ENCODE data around the gene ZNF652. TPM values are rescaled to one million over a fixed set of nuclear protein-coding genes. Genes with fewer than 3 reads are reported as not detected.
A peak's percentile ranks its signal among the peaks of the same experiment; 100 is the strongest.

The ZNF652 gene
- total RNA-seq, 1 donor from 2014 or later, result 26.8 TPM

DNA sequence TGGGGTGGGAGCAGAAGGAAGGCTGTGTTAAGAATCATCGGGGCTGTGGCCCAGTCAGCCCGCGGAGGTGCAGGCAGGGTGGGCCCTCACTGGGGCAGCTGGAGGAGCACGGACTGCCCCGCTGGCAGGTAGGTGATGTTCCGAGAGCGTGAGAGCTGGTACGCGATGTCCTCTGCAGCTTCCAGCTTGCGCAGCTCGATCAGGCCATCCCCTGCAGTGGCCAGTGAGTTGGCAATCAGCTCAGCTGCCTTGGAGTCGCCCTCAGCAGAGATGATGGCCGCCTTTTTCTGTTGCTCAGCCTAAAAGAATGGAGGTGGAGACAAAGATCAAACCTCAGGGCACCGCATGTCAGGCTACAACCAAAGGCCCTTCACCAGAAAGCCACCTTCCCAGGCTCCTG, 42.9 kb upstream of the ZNF652 start:
- no peaks in the 10 kb centered on the region for H3K79me2 ChIP-seq (ENCODE audit: insufficient read depth, low read length)
- H3K27ac ChIP-seq (ENCODE audit: low read depth, low read length), result no peak overlapping the region
- no peaks in the 10 kb centered on the region for H3K4me1 ChIP-seq (ENCODE audit: insufficient read depth, low read length)
- no peaks in the 10 kb centered on the region for H3K9me3 Mint-ChIP-seq (ENCODE audit: unreplicated experiment)
- H3K27me3 ChIP-seq (ENCODE audit: insufficient read depth, low read length), result no peaks in the 10 kb centered on the region
- H3K9ac ChIP-seq (ENCODE audit: low read length), result no peak overlapping the region
- FAIRE-seq (no peak), DNase-seq (ENCODE audit: low read depth) (no peak)
- peaks cover 25% of the 10 kb centered on the region for H3K36me3 Mint-ChIP-seq (ENCODE audit: low read depth, unreplicated experiment)
- H3K27me3 Mint-ChIP-seq (ENCODE audit: low read depth, unreplicated experiment), result no peaks in the 10 kb centered on the region
- H3K4me3 ChIP-seq (ENCODE audit: insufficient read depth, low read depth, low read length), result no peak overlapping the region
- TF ChIP-seq, protein P1, sequence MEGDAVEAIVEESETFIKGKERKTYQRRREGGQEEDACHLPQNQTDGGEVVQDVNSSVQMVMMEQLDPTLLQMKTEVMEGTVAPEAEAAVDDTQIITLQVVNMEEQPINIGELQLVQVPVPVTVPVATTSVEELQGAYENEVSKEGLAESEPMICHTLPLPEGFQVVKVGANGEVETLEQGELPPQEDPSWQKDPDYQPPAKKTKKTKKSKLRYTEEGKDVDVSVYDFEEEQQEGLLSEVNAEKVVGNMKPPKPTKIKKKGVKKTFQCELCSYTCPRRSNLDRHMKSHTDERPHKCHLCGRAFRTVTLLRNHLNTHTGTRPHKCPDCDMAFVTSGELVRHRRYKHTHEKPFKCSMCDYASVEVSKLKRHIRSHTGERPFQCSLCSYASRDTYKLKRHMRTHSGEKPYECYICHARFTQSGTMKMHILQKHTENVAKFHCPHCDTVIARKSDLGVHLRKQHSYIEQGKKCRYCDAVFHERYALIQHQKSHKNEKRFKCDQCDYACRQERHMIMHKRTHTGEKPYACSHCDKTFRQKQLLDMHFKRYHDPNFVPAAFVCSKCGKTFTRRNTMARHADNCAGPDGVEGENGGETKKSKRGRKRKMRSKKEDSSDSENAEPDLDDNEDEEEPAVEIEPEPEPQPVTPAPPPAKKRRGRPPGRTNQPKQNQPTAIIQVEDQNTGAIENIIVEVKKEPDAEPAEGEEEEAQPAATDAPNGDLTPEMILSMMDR (IDR thresholded peaks at IDR 0.05; ENCODE audit: insufficient read depth, low read depth, low read length), result no peak
- TF ChIP-seq EZH2 (IDR thresholded peaks at IDR 0.05; ENCODE audit: insufficient read depth, low read length), result no peak
- peaks cover 4% of the 10 kb centered on the region for H3K4me1 Mint-ChIP-seq (ENCODE audit: low read depth, unreplicated experiment)
- no peak overlapping the region for H3K4me2 ChIP-seq (ENCODE audit: low read length)
- H3K36me3 ChIP-seq (ENCODE audit: insufficient read depth, low read length), result peaks cover 39% of the 10 kb centered on the region
- H4K20me1 ChIP-seq (ENCODE audit: insufficient read depth, low read length), result peaks cover 13% of the 10 kb centered on the region
- H3K4me3 Mint-ChIP-seq (ENCODE audit: unreplicated experiment), result no peak overlapping the region
- no peak overlapping the region for H3K27ac Mint-ChIP-seq (ENCODE audit: unreplicated experiment)
- no peaks in the 10 kb centered on the region for H3K9me3 ChIP-seq (ENCODE audit: insufficient read depth, low read depth, low read length)
- no peak overlapping the region for H2AFZ ChIP-seq (ENCODE audit: low read depth, low read length)

DNA sequence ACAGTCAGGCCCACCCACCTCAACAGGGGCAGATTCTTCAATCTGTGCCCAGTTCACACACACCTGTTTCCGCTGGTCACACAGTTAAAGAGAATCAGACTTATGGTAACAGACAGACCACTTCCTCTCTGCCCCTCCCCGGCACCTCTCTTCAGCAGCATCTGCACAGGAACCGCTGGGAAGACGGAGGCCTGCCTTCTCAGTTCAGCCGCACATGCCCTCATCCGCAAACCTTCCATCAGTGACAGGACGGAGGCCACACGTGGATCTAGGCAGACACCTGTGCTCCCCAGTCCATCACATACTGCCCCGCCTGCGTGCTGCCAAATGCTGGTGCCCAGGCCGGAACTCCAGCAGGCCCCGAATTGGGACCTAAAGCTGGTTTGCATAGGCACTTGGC, 42.3 kb upstream of the ZNF652 start:
- Histone ChIP-seq H3K79me2 (ENCODE audit: insufficient read depth, low read length) (no peaks in the 10 kb centered on the region), H3K4me2 (ENCODE audit: low read length) (no peak overlapping the region), H3K9ac (ENCODE audit: low read length) (no peak overlapping the region), H3K36me3 (ENCODE audit: insufficient read depth, low read length) (peaks cover 36% of the 10 kb centered on the region), H2AFZ (ENCODE audit: low read depth, low read length) (no peak overlapping the region), H3K4me3 (ENCODE audit: insufficient read depth, low read depth, low read length) (no peak overlapping the region), H3K9me3 (ENCODE audit: insufficient read depth, low read depth, low read length) (no peaks in the 10 kb centered on the region), H3K27me3 (ENCODE audit: insufficient read depth, low read length) (no peaks in the 10 kb centered on the region), H4K20me1 (ENCODE audit: insufficient read depth, low read length) (peaks cover 13% of the 10 kb centered on the region), H3K27ac (ENCODE audit: low read depth, low read length) (no peak overlapping the region), H3K4me1 (ENCODE audit: insufficient read depth, low read length) (no peaks in the 10 kb centered on the region)
- peak overlapping the region; percentile 18 for H3K27ac Mint-ChIP-seq (ENCODE audit: unreplicated experiment)
- peaks cover 5% of the 10 kb centered on the region for H3K4me1 Mint-ChIP-seq (ENCODE audit: low read depth, unreplicated experiment)
- H3K27me3 Mint-ChIP-seq (ENCODE audit: low read depth, unreplicated experiment), result no peaks in the 10 kb centered on the region
- H3K9me3 Mint-ChIP-seq (ENCODE audit: unreplicated experiment), result no peaks in the 10 kb centered on the region
- no peak for TF ChIP-seq EZH2 (IDR thresholded peaks at IDR 0.05; ENCODE audit: insufficient read depth, low read length)
- TF ChIP-seq, protein P1 (IDR thresholded peaks at IDR 0.05; ENCODE audit: insufficient read depth, low read depth, low read length), result no peak
- no peak for FAIRE-seq
- H3K4me3 Mint-ChIP-seq (ENCODE audit: unreplicated experiment), result no peak overlapping the region
- no peak for DNase-seq (ENCODE audit: low read depth)
- H3K36me3 Mint-ChIP-seq (ENCODE audit: low read depth, unreplicated experiment), result peaks cover 25% of the 10 kb centered on the region

DNA sequence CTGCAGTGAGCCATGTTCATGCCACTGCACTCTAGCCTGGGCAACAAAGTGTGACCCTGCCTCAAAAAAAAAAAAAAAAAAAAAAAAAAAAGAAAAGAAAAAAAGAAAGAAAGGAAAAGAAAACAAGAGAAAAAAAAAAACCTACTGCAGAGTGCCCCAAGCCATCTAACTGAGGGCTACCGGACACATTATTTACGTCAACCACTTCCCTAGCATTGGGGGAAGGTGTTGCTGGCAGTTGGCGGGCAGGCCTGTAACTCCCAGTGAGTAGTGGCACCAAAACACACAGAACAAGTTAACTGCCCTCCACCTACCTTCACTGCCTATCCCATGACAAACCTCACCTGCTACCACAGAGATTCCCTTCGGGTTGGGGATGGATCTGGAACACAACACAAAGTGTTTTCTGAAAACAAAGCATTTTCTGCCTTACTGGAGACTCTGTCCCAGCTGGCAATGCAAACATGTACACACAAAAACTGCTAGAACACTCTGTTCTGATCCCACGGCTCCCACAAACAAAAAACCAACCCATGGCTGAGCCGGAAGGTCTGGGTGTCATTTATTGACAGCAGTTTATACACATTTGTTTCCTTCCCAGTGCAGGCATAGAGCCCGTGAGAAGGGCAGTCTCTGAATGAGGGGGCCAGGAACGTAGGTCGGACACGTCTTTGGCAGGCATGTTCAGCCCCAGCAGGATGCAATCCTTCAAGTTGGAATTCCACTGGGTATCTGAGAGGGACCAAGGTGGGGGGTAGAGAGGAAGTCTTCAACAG, 41.7 kb upstream of the ZNF652 start:
- Histone ChIP-seq H3K4me3 (ENCODE audit: insufficient read depth, low read depth, low read length) (no peak overlapping the region), H3K36me3 (ENCODE audit: insufficient read depth, low read length) (peaks cover 35% of the 10 kb centered on the region)
- no peak for TF ChIP-seq EZH2 (IDR thresholded peaks at IDR 0.05; ENCODE audit: insufficient read depth, low read length)
- TF ChIP-seq, protein P1 (IDR thresholded peaks at IDR 0.05; ENCODE audit: insufficient read depth, low read depth, low read length), result no peak

More for the DNA sequence above, 41.7 kb upstream of the ZNF652 start:
- no peaks in the 10 kb centered on the region for H3K79me2 ChIP-seq (ENCODE audit: insufficient read depth, low read length)
- H3K27ac ChIP-seq (ENCODE audit: low read depth, low read length), result no peak overlapping the region
- Mint-ChIP-seq H3K36me3 (ENCODE audit: low read depth, unreplicated experiment) (peaks cover 21% of the 10 kb centered on the region), H3K9me3 (ENCODE audit: unreplicated experiment) (no peaks in the 10 kb centered on the region), H3K4me1 (ENCODE audit: low read depth, unreplicated experiment) (peaks cover 5% of the 10 kb centered on the region), H3K27ac (ENCODE audit: unreplicated experiment) (peak overlapping the region; percentile 18), H3K27me3 (ENCODE audit: low read depth, unreplicated experiment) (no peaks in the 10 kb centered on the region), H3K4me3 (ENCODE audit: unreplicated experiment) (no peak overlapping the region)
- H3K4me2 ChIP-seq (ENCODE audit: low read length), result no peak overlapping the region
- DNase-seq (ENCODE audit: low read depth), result no peak
- H3K27me3 ChIP-seq (ENCODE audit: insufficient read depth, low read length), result no peaks in the 10 kb centered on the region
- no peak overlapping the region for H2AFZ ChIP-seq (ENCODE audit: low read depth, low read length)
- no peaks in the 10 kb centered on the region for H3K4me1 ChIP-seq (ENCODE audit: insufficient read depth, low read length)
- H4K20me1 ChIP-seq (ENCODE audit: insufficient read depth, low read length), result peaks cover 13% of the 10 kb centered on the region
- FAIRE-seq, result no peak
- no peaks in the 10 kb centered on the region for H3K9me3 ChIP-seq (ENCODE audit: insufficient read depth, low read depth, low read length)
- H3K9ac ChIP-seq (ENCODE audit: low read length), result no peak overlapping the region

All from astrocyte (in vitro differentiated cells and primary cell).